Neural cell (in vitro differentiated cells): Measurements from ENCODE around the gene MAPK4. TPM values are rescaled to one million over a fixed set of nuclear protein-coding genes. Genes with fewer than 3 reads are reported as not detected.

Experiments used
- H2AFZ ChIP-seq: fragments of 200-600, 300-800 bp; sonication (generic), shearing (Covaris generic); 2 replicates; pipeline ENCODE4 v1.6.0; 2014; ENCODE audit warnings: low read depth, mild to moderate bottlenecking, antibody characterized with exemption, low read length, moderate library complexity
- H3F3A ChIP-seq: fragments of 200-600 bp; shearing (Covaris generic); 2 replicates; pipeline ENCODE4 v1.6.1; 2016; ENCODE audit warnings: mild to moderate bottlenecking, moderate library complexity, mixed read lengths, antibody characterized with exemption, low read length; ENCODE audit not compliant: insufficient read depth, poor library complexity, severe bottlenecking
- H3K27ac ChIP-seq: fragments of 200-600, 300-800 bp; sonication (generic), shearing (Covaris generic); 2 replicates; pipeline ENCODE4 v1.5.1; 2014; ENCODE audit warnings: mild to moderate bottlenecking, low read length, moderate library complexity
- H3K27me3 ChIP-seq: fragments of 300-800, 200-600 bp; sonication (generic), shearing (Covaris generic); 2 replicates; pipeline ENCODE4 v1.6.0; 2014; ENCODE audit warnings: mild to moderate bottlenecking, low read depth, low read length, moderate library complexity; ENCODE audit not compliant: insufficient read depth
- H3K36me3 ChIP-seq: fragments of 300-800, 200-600 bp; sonication (generic), shearing (Covaris generic); 2 replicates; pipeline ENCODE4 v1.5.1; 2014; ENCODE audit warnings: mild to moderate bottlenecking, antibody characterized with exemption, low read length, moderate library complexity; ENCODE audit not compliant: insufficient read depth
- H3K4me2 ChIP-seq: fragments of 300-800, 200-600 bp; sonication (generic), shearing (Covaris generic); 2 replicates; pipeline ENCODE4 v1.6.0; 2014; ENCODE audit warnings: mild to moderate bottlenecking, low read length
- H3K4me3 ChIP-seq: fragments of 300-800, 200-600 bp; sonication (generic), shearing (Covaris generic); 2 replicates; pipeline ENCODE4 v1.5.1; 2014; ENCODE audit warnings: mild to moderate bottlenecking, low read length, moderate library complexity
- H3K79me2 ChIP-seq: fragments of 200-600 bp; shearing (Covaris generic); replicated peaks from 2 replicates; pipeline ENCODE4 v1.6.0; 2014; ENCODE audit warnings: mild to moderate bottlenecking, low read length, moderate library complexity; ENCODE audit not compliant: insufficient read depth
- H3K9ac ChIP-seq: fragments of 300-800, 200-600 bp; sonication (generic), shearing (Covaris generic); 2 replicates; pipeline ENCODE4 v1.6.1; 2016; ENCODE audit warnings: mild to moderate bottlenecking, low read length, mixed read lengths
- H3K9me2 ChIP-seq: fragments of 200-600 bp; shearing (Covaris generic); 2 replicates; pipeline ENCODE4 v1.6.1; 2016; ENCODE audit warnings: mild to moderate bottlenecking, low read length, mixed read lengths; ENCODE audit not compliant: insufficient read depth
- H3K9me3 ChIP-seq: fragments of 200-600, 300-800 bp; sonication (generic), shearing (Covaris generic); 2 replicates; pipeline ENCODE4 v1.6.1; 2016; ENCODE audit warnings: mild to moderate bottlenecking, mixed run types, low read length, moderate library complexity, mixed read lengths
- H4K20me1 ChIP-seq: fragments of 200-600 bp; shearing (Covaris generic); 2 replicates; pipeline ENCODE4 v1.6.1; 2016; ENCODE audit warnings: mild to moderate bottlenecking, mixed run types; ENCODE audit not compliant: insufficient read depth
- EP300 ChIP-seq: fragments of 450-650 bp; conservative IDR thresholded peaks from 2 replicates; pipeline ENCODE4 v1.6.1; 2014; ENCODE audit warnings: antibody characterized with exemption, mild to moderate bottlenecking, moderate library complexity; ENCODE audit not compliant: poor library complexity, severe bottlenecking
- EZH2 ChIP-seq: fragments of 200-600, 300-800 bp; shearing (Covaris generic), sonication (generic); IDR thresholded peaks from 2 replicates; pipeline ENCODE4 v1.6.1; 2014; ENCODE audit warnings: antibody characterized with exemption, low read length, borderline replicate concordance, mild to moderate bottlenecking; ENCODE audit not compliant: insufficient read depth, poor library complexity, severe bottlenecking
- MXI1 ChIP-seq: fragments of 450-650 bp; conservative IDR thresholded peaks from 2 replicates; pipeline ENCODE4 v1.6.1; 2014; ENCODE audit warnings: antibody characterized with exemption, mild to moderate bottlenecking; ENCODE audit not compliant: poor library complexity, severe bottlenecking
- POLR2AphosphoS5 ChIP-seq: IDR thresholded peaks from 2 replicates; pipeline ENCODE4 v1.6.1; 2012
- RAD21 ChIP-seq: fragments of 450-650 bp; conservative IDR thresholded peaks from 2 replicates; pipeline ENCODE4 v1.6.1; 2014; ENCODE audit warnings: antibody characterized with exemption, mild to moderate bottlenecking, moderate library complexity
- SMC3 ChIP-seq: fragments of 450-650 bp; conservative IDR thresholded peaks from 2 replicates; pipeline ENCODE4 v1.6.1; 2014; ENCODE audit warnings: antibody characterized with exemption, mild to moderate bottlenecking, moderate library complexity; ENCODE audit not compliant: poor library complexity
- TAF1 ChIP-seq: IDR thresholded peaks from 2 replicates; pipeline ENCODE4 v1.6.1; 2012; ENCODE audit warnings: low read depth
- polyA plus RNA-seq: library from polyadenylated mRNA; depleted of rRNA; stranded (reverse); fragments of >200 nt; gene quantifications from 2 replicates; pipeline ENCODE4 v1.2.3, GENCODE V29; 2014
- TF ChIP-seq, protein P1 (sequence below): IDR thresholded peaks from 2 replicates; pipeline ENCODE4 v1.6.1; 2012; ENCODE audit warnings: borderline replicate concordance
- TF ChIP-seq, protein P2 (sequence below): fragments of 450-650 bp; IDR thresholded peaks from 2 replicates; pipeline ENCODE4 v1.5.1; 2014; ENCODE audit warnings: antibody characterized with exemption, mild to moderate bottlenecking, moderate library complexity; ENCODE audit not compliant: poor library complexity, severe bottlenecking

MAPK4 gene
- polyA plus RNA-seq, 1 donor from 2014 or later = 12.7 TPM

DNA sequence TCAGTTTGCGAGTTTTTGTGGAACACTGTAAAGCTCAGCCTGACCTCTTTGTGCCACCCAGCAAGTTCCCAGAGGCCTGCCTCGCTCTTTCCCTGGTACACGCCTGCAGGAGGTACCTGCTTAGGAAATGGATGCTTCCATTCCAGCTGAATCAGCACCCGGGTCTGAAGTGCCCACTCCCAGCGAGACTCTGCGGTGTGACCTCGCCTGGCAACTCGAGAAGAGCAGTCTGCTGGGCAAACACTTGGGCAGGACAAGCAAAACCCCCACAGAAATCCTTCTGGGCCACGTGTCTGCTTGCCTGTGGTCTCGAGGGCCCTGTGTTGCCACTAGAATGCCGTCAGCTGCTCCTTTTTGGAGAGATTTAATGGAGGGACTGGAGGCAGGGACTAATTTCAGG is 127.6 kb downstream of the MAPK4 start:
- Histone ChIP-seq H2AFZ (no peak overlapping the region), H3K27ac (no peak overlapping the region), H4K20me1 (no peaks in the 10 kb centered on the region), H3K27me3 (no peaks in the 10 kb centered on the region), H3F3A (no peaks in the 10 kb centered on the region), H3K9ac (no peak overlapping the region), H3K4me3 (no peak overlapping the region), H3K79me2 (no peaks in the 10 kb centered on the region), H3K36me3 (no peaks in the 10 kb centered on the region), H3K4me2 (no peak overlapping the region), H3K9me2 (no peaks in the 10 kb centered on the region), H3K9me3 (no peaks in the 10 kb centered on the region)
- TF ChIP-seq MXI1 (no peak), POLR2AphosphoS5 (no peak), TAF1 (no peak), RAD21 (no peak), EP300 (no peak), SMC3 (no peak)

DNA sequence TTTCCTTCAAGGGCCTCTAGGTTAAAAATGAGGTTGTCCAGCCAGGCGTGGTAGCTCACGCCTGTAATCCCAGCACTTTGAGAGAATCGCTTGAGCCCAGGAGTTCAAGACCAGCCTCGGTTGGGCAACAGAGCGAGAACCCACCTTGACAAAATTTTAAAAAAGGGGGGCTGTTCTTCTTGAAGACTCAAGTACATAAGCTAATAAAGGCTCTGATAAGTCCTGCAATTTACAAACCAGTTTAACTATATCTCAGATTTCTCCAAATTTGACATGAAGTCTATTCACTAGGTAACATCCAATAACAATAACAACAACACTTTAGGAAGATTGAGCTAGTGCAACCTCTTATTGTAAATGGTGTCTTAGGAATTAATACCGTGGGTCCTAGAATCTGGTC is 129.7 kb downstream of the MAPK4 start:
- Histone ChIP-seq H3K4me3 (no peak overlapping the region), H3K9me2 (no peaks in the 10 kb centered on the region), H3F3A (no peaks in the 10 kb centered on the region), H3K4me2 (no peak overlapping the region), H3K27me3 (no peaks in the 10 kb centered on the region), H3K27ac (no peak overlapping the region), H3K36me3 (no peaks in the 10 kb centered on the region), H3K9ac (no peak overlapping the region), H4K20me1 (no peaks in the 10 kb centered on the region), H2AFZ (no peak overlapping the region), H3K79me2 (no peaks in the 10 kb centered on the region), H3K9me3 (no peaks in the 10 kb centered on the region)
- TF ChIP-seq SMC3 (no peak), EP300 (no peak), RAD21 (no peak), MXI1 (no peak), TAF1 (no peak), EZH2 (no peak), POLR2AphosphoS5 (no peak)
- TF ChIP-seq, protein P1, sequence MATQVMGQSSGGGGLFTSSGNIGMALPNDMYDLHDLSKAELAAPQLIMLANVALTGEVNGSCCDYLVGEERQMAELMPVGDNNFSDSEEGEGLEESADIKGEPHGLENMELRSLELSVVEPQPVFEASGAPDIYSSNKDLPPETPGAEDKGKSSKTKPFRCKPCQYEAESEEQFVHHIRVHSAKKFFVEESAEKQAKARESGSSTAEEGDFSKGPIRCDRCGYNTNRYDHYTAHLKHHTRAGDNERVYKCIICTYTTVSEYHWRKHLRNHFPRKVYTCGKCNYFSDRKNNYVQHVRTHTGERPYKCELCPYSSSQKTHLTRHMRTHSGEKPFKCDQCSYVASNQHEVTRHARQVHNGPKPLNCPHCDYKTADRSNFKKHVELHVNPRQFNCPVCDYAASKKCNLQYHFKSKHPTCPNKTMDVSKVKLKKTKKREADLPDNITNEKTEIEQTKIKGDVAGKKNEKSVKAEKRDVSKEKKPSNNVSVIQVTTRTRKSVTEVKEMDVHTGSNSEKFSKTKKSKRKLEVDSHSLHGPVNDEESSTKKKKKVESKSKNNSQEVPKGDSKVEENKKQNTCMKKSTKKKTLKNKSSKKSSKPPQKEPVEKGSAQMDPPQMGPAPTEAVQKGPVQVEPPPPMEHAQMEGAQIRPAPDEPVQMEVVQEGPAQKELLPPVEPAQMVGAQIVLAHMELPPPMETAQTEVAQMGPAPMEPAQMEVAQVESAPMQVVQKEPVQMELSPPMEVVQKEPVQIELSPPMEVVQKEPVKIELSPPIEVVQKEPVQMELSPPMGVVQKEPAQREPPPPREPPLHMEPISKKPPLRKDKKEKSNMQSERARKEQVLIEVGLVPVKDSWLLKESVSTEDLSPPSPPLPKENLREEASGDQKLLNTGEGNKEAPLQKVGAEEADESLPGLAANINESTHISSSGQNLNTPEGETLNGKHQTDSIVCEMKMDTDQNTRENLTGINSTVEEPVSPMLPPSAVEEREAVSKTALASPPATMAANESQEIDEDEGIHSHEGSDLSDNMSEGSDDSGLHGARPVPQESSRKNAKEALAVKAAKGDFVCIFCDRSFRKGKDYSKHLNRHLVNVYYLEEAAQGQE = no peak
- TF ChIP-seq, protein P2, sequence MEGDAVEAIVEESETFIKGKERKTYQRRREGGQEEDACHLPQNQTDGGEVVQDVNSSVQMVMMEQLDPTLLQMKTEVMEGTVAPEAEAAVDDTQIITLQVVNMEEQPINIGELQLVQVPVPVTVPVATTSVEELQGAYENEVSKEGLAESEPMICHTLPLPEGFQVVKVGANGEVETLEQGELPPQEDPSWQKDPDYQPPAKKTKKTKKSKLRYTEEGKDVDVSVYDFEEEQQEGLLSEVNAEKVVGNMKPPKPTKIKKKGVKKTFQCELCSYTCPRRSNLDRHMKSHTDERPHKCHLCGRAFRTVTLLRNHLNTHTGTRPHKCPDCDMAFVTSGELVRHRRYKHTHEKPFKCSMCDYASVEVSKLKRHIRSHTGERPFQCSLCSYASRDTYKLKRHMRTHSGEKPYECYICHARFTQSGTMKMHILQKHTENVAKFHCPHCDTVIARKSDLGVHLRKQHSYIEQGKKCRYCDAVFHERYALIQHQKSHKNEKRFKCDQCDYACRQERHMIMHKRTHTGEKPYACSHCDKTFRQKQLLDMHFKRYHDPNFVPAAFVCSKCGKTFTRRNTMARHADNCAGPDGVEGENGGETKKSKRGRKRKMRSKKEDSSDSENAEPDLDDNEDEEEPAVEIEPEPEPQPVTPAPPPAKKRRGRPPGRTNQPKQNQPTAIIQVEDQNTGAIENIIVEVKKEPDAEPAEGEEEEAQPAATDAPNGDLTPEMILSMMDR = no peak

DNA sequence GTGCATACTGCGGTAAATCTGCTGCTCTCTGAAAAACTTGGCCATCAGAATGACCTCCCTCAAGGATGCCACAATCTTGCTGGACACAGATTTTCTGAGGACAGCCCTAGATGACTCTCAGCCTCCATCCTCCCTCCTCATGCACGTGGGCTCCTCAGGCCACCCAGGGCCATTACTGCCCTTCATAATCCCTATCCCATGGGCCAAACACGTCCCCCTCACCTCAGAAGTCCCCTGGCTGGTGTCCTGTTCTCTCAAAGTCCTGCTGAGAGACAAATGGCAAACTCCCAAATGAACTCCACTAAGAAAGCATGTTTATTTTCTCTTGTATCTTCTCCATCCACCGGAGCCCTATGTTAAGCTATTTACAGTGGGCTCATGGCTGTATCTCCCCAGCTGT is 134.3 kb downstream of the MAPK4 start:
- Histone ChIP-seq H4K20me1 (no peaks in the 10 kb centered on the region), H3K79me2 (no peaks in the 10 kb centered on the region), H3K36me3 (no peaks in the 10 kb centered on the region), H3K4me3 (no peak overlapping the region), H3K4me2 (no peak overlapping the region), H3K9me3 (no peaks in the 10 kb centered on the region), H3K27ac (no peak overlapping the region), H3K9me2 (no peaks in the 10 kb centered on the region), H3K9ac (no peak overlapping the region), H3K27me3 (no peaks in the 10 kb centered on the region), H3F3A (no peaks in the 10 kb centered on the region), H2AFZ (no peak overlapping the region)
- TF ChIP-seq SMC3 (no peak), EP300 (no peak), MXI1 (no peak), POLR2AphosphoS5 (no peak), RAD21 (no peak), EZH2 (no peak), TAF1 (no peak)
- TF ChIP-seq, protein P2 = no peak
- TF ChIP-seq, protein P1 = no peak
